K562 (cell line): ENCODE data around the gene HYI. TPM values are rescaled to one million over a fixed set of nuclear protein-coding genes. Genes with fewer than 3 reads are reported as not detected.
A peak's percentile ranks its signal among the peaks of the same experiment; 100 is the strongest.

ENCODE experiments used
- ATAC-seq: fragments of 200-7000 bp; cut with Tn5 transposase; 3 replicates; pipeline ENCODE4 v1.9.1; 2020; ENCODE audit warnings: moderate library complexity
- BruUV-seq: library from RNA; stranded (reverse); fragments of 400-500 nt; replicated peaks from 2 replicates; lab custom pipeline; 2021; lab: Mats Ljungman, UMichigan
- CTCF ChIA-PET: fragments of 300-600 bp; formaldehyde crosslinking; extraction: SDS; loops from one replicate; lab custom pipeline; 2021; ENCODE audit warnings: low intra/inter-chr PET ratio; lab: Yijun Ruan, JAX
- POLR2A ChIA-PET: fragments of 300-600, 350-650 bp; sonication (Branson Sonifier 250); formaldehyde crosslinking; extraction: SDS; loops from one replicate; lab custom pipeline; 2021; ENCODE audit warnings: antibody characterized with exemption, inconsistent platforms; lab: Yijun Ruan, JAX
- DNase-seq, 4 experiments: peaks; one replicate each; pipeline versions ENCODE4 v3.0.0 to v3.0.0-alpha.2; 2011 to 2018; ENCODE audit warnings: low spot score in 3 of 4, mixed read lengths in 3 of 4; ENCODE audit errors: extremely low read depth in 1 of 4
- FAIRE-seq: peaks from 2 replicates; lab custom pipeline; 2011; peaks lifted over from hg19 to GRCh38; lab: Jason Lieb, UNC
- H2AFZ ChIP-seq: 2 replicates; pipeline ENCODE4 v1.6.0; 2011; ENCODE audit warnings: low read depth, low read length, control low read depth, inconsistent platforms
- H3K27ac ChIP-seq: fragments of 200-600 bp; 3 replicates; pipeline ENCODE4 v1.8.0; 2011; ENCODE audit warnings: low read depth, mild to moderate bottlenecking, control low read depth, inconsistent platforms, low read length, moderate library complexity, mixed read lengths; ENCODE audit errors: extremely low read depth
- H3K27me3 ChIP-seq, 2 experiments: fragments of 300-600 bp in 1 of 2; 2 replicates in 1 of 2; 3 replicates in 1 of 2; pipeline versions ENCODE4 v1.6.0 to v1.8.0; 2011; ENCODE audit warnings: inconsistent platforms in 2 of 2, low read length in 2 of 2, mild to moderate bottlenecking in 1 of 2, mixed read lengths in 1 of 2, moderate library complexity in 1 of 2; ENCODE audit not compliant: control insufficient read depth in 2 of 2, insufficient read depth in 2 of 2
- H3K36me3 ChIP-seq: fragments of 300-600 bp; 3 replicates; pipeline ENCODE4 v1.8.0; 2011; ENCODE audit warnings: mild to moderate bottlenecking, low read length, inconsistent platforms; ENCODE audit not compliant: control insufficient read depth, insufficient read depth
- H3K4me1 ChIP-seq, 2 experiments: fragments of 200-600 bp in 1 of 2; replicated peaks in 1 of 2; 2 replicates in 1 of 2; 3 replicates in 1 of 2; pipeline versions ENCODE4 v1.5.1 to v1.8.0; 2011; ENCODE audit warnings: inconsistent platforms in 2 of 2, low read length in 2 of 2, mild to moderate bottlenecking in 1 of 2, mixed read lengths in 1 of 2, moderate library complexity in 1 of 2; ENCODE audit not compliant: control insufficient read depth in 2 of 2, insufficient read depth in 2 of 2
- H3K4me2 ChIP-seq: 2 replicates; pipeline ENCODE4 v1.6.1; 2011; ENCODE audit warnings: low read length, control low read depth, inconsistent platforms, mixed read lengths; ENCODE audit not compliant: insufficient read depth
- H3K4me3 ChIP-seq: fragments of 200-600 bp; sonication (generic), shearing (Covaris generic); 2 replicates; pipeline ENCODE4 v1.5.1; 2016; ENCODE audit warnings: control low read depth, inconsistent platforms
- H3K79me2 ChIP-seq: fragments of 200-600 bp; 3 replicates; pipeline ENCODE4 v1.8.0; 2011; ENCODE audit warnings: low read length, inconsistent platforms; ENCODE audit not compliant: control insufficient read depth, insufficient read depth
- H3K9ac ChIP-seq, 2 experiments: 2 replicates each; pipeline versions ENCODE4 v1.6.0 to v1.6.1; 2011; ENCODE audit warnings: low read depth in 2 of 2, low read length in 2 of 2, control low read depth in 1 of 2, inconsistent platforms in 1 of 2, mild to moderate bottlenecking in 1 of 2, mixed read lengths in 1 of 2; ENCODE audit not compliant: insufficient read depth in 1 of 2
- H3K9me1 ChIP-seq: one replicate; pipeline ENCODE4 v1.6.0; 2011; ENCODE audit warnings: inconsistent platforms, mild to moderate bottlenecking, low read length, moderate library complexity; ENCODE audit not compliant: control insufficient read depth, insufficient read depth
- H3K9me3 ChIP-seq: replicated peaks from 2 replicates; pipeline ENCODE4 v1.5.1; 2011; ENCODE audit warnings: low read depth, low read length, inconsistent platforms; ENCODE audit not compliant: control insufficient read depth, insufficient read depth
- H4K20me1 ChIP-seq: replicated peaks from 2 replicates; pipeline ENCODE4 v1.6.1; 2011; ENCODE audit warnings: low read length, inconsistent platforms, mixed read lengths; ENCODE audit not compliant: control insufficient read depth, insufficient read depth
- BCL6 ChIP-seq: fragments of 250-450 bp; sonication (Bioruptor Pico); IDR thresholded peaks from 2 replicates; pipeline ENCODE4 v1.4.0; 2020
- CEBPG ChIP-seq, 3 experiments: fragments of 200-800 bp in 1 of 3; sonication (Bioruptor generic) in 1 of 3; sonication (generic) in 1 of 3; formaldehyde crosslinking in 1 of 3; IDR thresholded peaks in 2 of 3; conservative IDR thresholded peaks in 1 of 3; 2 replicates each; pipeline versions ENCODE4 v1.6.1 to v1.8.0; 2016 to 2022; ENCODE audit warnings: missing compliant biosample characterization in 2 of 3, missing genetic modification characterization in 2 of 3, mild to moderate bottlenecking in 1 of 3, missing genetic modification reagents in 1 of 3
- E2F6 ChIP-seq, 2 experiments: IDR thresholded peaks; 2 replicates each; pipeline ENCODE4 v1.6.1; 2011; ENCODE audit warnings: borderline replicate concordance in 1 of 2, control low read depth in 1 of 2, low read depth in 1 of 2, low read length in 1 of 2, mild to moderate bottlenecking in 1 of 2, mixed read lengths in 1 of 2, moderate library complexity in 1 of 2; ENCODE audit not compliant: insufficient read depth in 1 of 2, insufficient read length in 1 of 2, poor library complexity in 1 of 2, severe bottlenecking in 1 of 2; ENCODE audit errors: extremely low read depth in 1 of 2
- EWSR1 ChIP-seq: fragments of 450-650 bp; IDR thresholded peaks from 2 replicates; pipeline ENCODE4 v1.6.1; 2018; ENCODE audit warnings: borderline replicate concordance, mild to moderate bottlenecking, low read depth, moderate library complexity; ENCODE audit not compliant: partially characterized antibody
- HDAC6 ChIP-seq: IDR thresholded peaks from 2 replicates; pipeline ENCODE4 v1.6.1; 2012; ENCODE audit warnings: low read depth, mild to moderate bottlenecking, control low read depth, inconsistent platforms, low read length, moderate library complexity
- LCOR ChIP-seq: sonication (generic); formaldehyde crosslinking; IDR thresholded peaks from 2 replicates; pipeline ENCODE4 v1.8.0; 2022; ENCODE audit warnings: mild to moderate bottlenecking, missing genetic modification reagents
- MITF ChIP-seq: IDR thresholded peaks from 2 replicates; pipeline ENCODE4 v1.6.1; 2014; ENCODE audit warnings: antibody characterized with exemption
- MTA1 ChIP-seq: fragments of 450-650 bp; IDR thresholded peaks from 2 replicates; pipeline ENCODE4 v1.6.1; 2017; ENCODE audit warnings: borderline replicate concordance
- SAP30 ChIP-seq: fragments of 200-600 bp; sonication (generic); IDR thresholded peaks from 2 replicates; pipeline ENCODE4 v1.6.1; 2012; ENCODE audit warnings: borderline replicate concordance, low read depth, mild to moderate bottlenecking, moderate library complexity, low read length, control low read depth, inconsistent platforms; ENCODE audit not compliant: insufficient read depth, poor library complexity, severe bottlenecking
- SREBF2 ChIP-seq: sonication (generic); formaldehyde crosslinking; IDR thresholded peaks from 2 replicates; pipeline ENCODE4 v1.4.0; 2020; ENCODE audit warnings: mild to moderate bottlenecking, missing genetic modification reagents
- TEAD1 ChIP-seq, 2 experiments: fragments of 450-650 bp in 1 of 2; sonication (generic) in 1 of 2; formaldehyde crosslinking; IDR thresholded peaks; 2 replicates each; pipeline versions ENCODE4 v1.4.0 to v1.8.0; 2020 to 2022; ENCODE audit warnings: mild to moderate bottlenecking in 2 of 2, missing genetic modification reagents in 1 of 2
- THRAP3 ChIP-seq: fragments of 450-650 bp; IDR thresholded peaks from 2 replicates; pipeline ENCODE4 v1.6.1; 2016; ENCODE audit warnings: mild to moderate bottlenecking, inconsistent platforms, borderline replicate concordance
- TRIM24 ChIP-seq, 2 experiments: fragments of 450-650 bp; IDR thresholded peaks; 2 replicates each; pipeline ENCODE4 v1.6.1; 2016
- ZBTB1 ChIP-seq: sonication (generic); formaldehyde crosslinking; IDR thresholded peaks from 2 replicates; pipeline ENCODE4 v1.8.1; 2023; ENCODE audit warnings: missing genetic modification reagents, low read depth, mild to moderate bottlenecking, borderline replicate concordance
- ZNF79 ChIP-seq: fragments of 250-450 bp; sonication (Bioruptor Pico); IDR thresholded peaks from 2 replicates; pipeline ENCODE4 v1.4.0; 2020; ENCODE audit warnings: low read depth, mild to moderate bottlenecking, moderate library complexity
- WGBS: fragments of 100-300 bp; shearing (Covaris generic); methylation state at CpG from one replicate; pipeline ENCODE4 v1.1.6; 2016; ENCODE audit warnings: low coverage, mixed read lengths; ENCODE audit not compliant: insufficient coverage; ENCODE audit errors: missing lambda C conversion rate; 5-methylcytosine and 5-hydroxymethylcytosine counted together
- in situ Hi-C: fragments of 300-500 bp; cut with MboI; formaldehyde crosslinking; loops from 4 replicates; pipeline ENCODE4 v1.15.0; 2018; ENCODE audit warnings: inconsistent platforms, mixed read lengths
- intact Hi-C: fragments of 100-400 bp; cut with micrococcal nuclease; formaldehyde crosslinking; loops from 2 replicates; pipeline ENCODE4 v1.14.2; 2022
- polyA plus RNA-seq, 8 experiments: library from polyadenylated mRNA; depleted of rRNA in 4 of 8; stranded (reverse) in 5 of 8; unstranded in 3 of 8; fragments of >200 nt; fragmentation: Nextera tagmentation in 2 of 8; fragmentation: Illumina TruSeq in 1 of 8; extraction: Ambion mirVana in 2 of 8; extraction: Trizol in 1 of 8; gene quantifications; 2 replicates each; pipeline versions ENCODE4 v1.2.1 to v1.2.3, GENCODE V29; 2011 to 2014; ENCODE audit warnings: inconsistent platforms in 1 of 8, missing spikeins in 1 of 8
- total RNA-seq, 7 experiments: library from RNA; depleted of rRNA in 6 of 7; stranded (reverse); fragments of >200 nt in 6 of 7; fragmentation: Illumina TruSeq in 2 of 7; extraction: Trizol in 2 of 7; gene quantifications; 2 replicates each; pipeline versions ENCODE4 v1.2.1 to v1.2.3, GENCODE V29; 2011 to 2021; ENCODE audit warnings: low replicate concordance in 1 of 7
- TF ChIP-seq, protein P1 (sequence below): fragments of 250-450 bp; sonication (Bioruptor Pico); IDR thresholded peaks from 2 replicates; pipeline ENCODE4 v1.5.0; 2021; ENCODE audit warnings: mild to moderate bottlenecking, borderline replicate concordance

The HYI gene
- total and polyA plus RNA-seq, 9 of the 15 experiments (the other 6 are each of a cell fraction or from before 2014, with no cell fraction given) = 0.04 to 4.1 (median 1.4) TPM; not detected in 1

GRCh38 chr1:43484367-43484766, 30.6 kb upstream of the HYI start:
- Histone ChIP-seq H3K4me3 (no peak overlapping the region), H3K27me3 (peaks cover 0 to 4% of the 10 kb centered on the region in 2 experiments; a peak in 2 of 5 replicates), H4K20me1 (no peaks in the 10 kb centered on the region), H2AFZ (no peak overlapping the region), H3K4me2 (no peak overlapping the region), H3K9me1 (no peaks in the 10 kb centered on the region), H3K9ac (no peak overlapping the region), H3K27ac (no peak overlapping the region), H3K79me2 (no peaks in the 10 kb centered on the region), H3K9me3 (peaks cover 5% of the 10 kb centered on the region), H3K36me3 (no peaks in the 10 kb centered on the region), H3K4me1 (no peaks in the 10 kb centered on the region)
- in situ Hi-C loops = no loop called here
- ChIA-PET CTCF (no interaction called here), POLR2A (no interaction called here)
- no TSS peak for BruUV-seq
- ATAC-seq (no peak), FAIRE-seq (no peak), DNase-seq (no peak)
- intact Hi-C loops = no loop called here
- WGBS = 0% methylated on average over 2 of the region's 2 CpGs
- TF ChIP-seq THRAP3 (no peak), CEBPG (CRISPR knock-in tag; IDR thresholded peaks at IDR 0.05) (no peak), CEBPG (tag; conservative IDR thresholded peaks at IDR 0.05 in 1 of 2, IDR thresholded peaks at IDR 0.05 in 1 of 2) (peak; percentile 35 to 65; a peak in 3 of 4 replicates), LCOR (CRISPR knock-in tag) (no peak), ZBTB1 (CRISPR knock-in tag) (no peak), HDAC6 (no peak), TRIM24 (IDR thresholded peaks at IDR 0.05) (peak in 1 of 2 experiments; percentile 48; a peak in 1 of 4 replicates), TEAD1 (CRISPR knock-in tag; IDR thresholded peaks at IDR 0.05) (no peak), SAP30 (no peak), ZNF79 (no peak), EWSR1 (no peak), E2F6 (IDR thresholded peaks at IDR 0.05; ENCODE audit: borderline replicate concordance in 1 of 2, extremely low read depth in 1 of 2, insufficient read depth in 1 of 2, insufficient read length in 1 of 2, low read depth in 1 of 2, low read length in 1 of 2, poor library complexity in 1 of 2, severe bottlenecking in 1 of 2) (no peak), MITF (no peak), SREBF2 (CRISPR knock-in tag) (no peak), MTA1 (no peak), BCL6 (no peak)
- TF ChIP-seq, protein P1, sequence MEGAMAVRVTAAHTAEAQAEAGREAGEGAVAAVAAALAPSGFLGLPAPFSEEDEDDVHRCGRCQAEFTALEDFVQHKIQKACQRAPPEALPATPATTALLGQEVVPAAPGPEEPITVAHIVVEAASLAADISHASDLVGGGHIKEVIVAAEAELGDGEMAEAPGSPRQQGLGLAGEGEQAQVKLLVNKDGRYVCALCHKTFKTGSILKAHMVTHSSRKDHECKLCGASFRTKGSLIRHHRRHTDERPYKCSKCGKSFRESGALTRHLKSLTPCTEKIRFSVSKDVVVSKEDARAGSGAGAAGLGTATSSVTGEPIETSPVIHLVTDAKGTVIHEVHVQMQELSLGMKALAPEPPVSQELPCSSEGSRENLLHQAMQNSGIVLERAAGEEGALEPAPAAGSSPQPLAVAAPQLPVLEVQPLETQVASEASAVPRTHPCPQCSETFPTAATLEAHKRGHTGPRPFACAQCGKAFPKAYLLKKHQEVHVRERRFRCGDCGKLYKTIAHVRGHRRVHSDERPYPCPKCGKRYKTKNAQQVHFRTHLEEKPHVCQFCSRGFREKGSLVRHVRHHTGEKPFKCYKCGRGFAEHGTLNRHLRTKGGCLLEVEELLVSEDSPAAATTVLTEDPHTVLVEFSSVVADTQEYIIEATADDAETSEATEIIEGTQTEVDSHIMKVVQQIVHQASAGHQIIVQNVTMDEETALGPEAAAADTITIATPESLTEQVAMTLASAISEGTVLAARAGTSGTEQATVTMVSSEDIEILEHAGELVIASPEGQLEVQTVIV (CRISPR knock-in tag) = no peak
